ENCODE data around the gene APOL1. TPM values are rescaled to one million over a fixed set of nuclear protein-coding genes. Genes with fewer than 3 reads are reported as not detected.

The APOL1 gene
- total and polyA plus RNA-seq, 10 of the 15 experiments (the other 5 are each of a cell fraction or from before 2014, with no cell fraction given) = 9.0 to 42.0 (median 17.6) TPM

DNA sequence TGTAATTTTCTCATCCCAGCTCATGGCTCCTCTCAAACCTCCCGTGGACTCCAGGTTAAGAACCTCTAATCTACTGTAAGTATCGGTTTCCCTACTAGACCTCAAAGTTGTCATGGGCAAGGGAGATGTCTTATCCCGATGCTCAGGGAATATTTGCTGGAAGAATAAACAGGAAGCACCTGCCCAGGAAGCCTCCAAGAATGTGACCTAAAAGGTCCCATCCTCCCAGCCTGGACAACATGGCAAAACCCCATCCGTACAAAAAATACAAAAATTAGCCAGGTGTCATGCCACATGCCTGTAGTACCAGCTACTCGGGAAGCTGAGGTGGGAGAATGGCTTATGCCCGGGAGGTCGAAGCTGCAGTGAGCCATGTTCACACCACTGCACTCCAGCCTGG, 62.4 kb downstream of the APOL1 start:
- H3K9ac ChIP-seq (ENCODE audit: control insufficient read depth, insufficient read depth, low read length) = no peak overlapping the region
- DNase-seq (ENCODE audit: low read depth, low spot score) (no peak), FAIRE-seq (no peak), ATAC-seq (no peak)
- ChIA-PET POLR2A (interaction anchor here (0.6 kb wide), 1 partner anchor 12 kb away, joined by 3 read pairs; no protein-coding TSS in a partner anchor), RAD21 (ENCODE audit: unreplicated experiment) (no interaction called here), CTCF (interaction anchor here (0.7 to 3.7 kb wide), 5 partner anchors 10 to 172 kb away, joined by 3 to 20 read pairs (median 4); no protein-coding TSS in a partner anchor), SMC1A (ENCODE audit: uncharacterized antibody, unreplicated experiment) (interaction anchor here (1.3 to 2.2 kb wide), 2 partner anchors 18 to 155 kb away, joined by 4 read pairs; no protein-coding TSS in a partner anchor)
- peaks cover 56 to 60% of the 10 kb centered on the region in 2 experiments for H3K36me3 ChIP-seq (ENCODE audit: control insufficient read depth in 2 of 2, insufficient read depth in 2 of 2, low read length in 1 of 2)
- no peak overlapping the region for H3K4me2 ChIP-seq (ENCODE audit: control insufficient read depth, insufficient read depth)
- no TSS peak for BruUV-seq (replicated peaks)
- no peak overlapping the region for H3K4me3 ChIP-seq
- no peaks in the 10 kb centered on the region for H3K79me2 ChIP-seq (ENCODE audit: control insufficient read depth, insufficient read depth, low read length)
- TF ChIP-seq PBX3 (IDR thresholded peaks at IDR 0.05; ENCODE audit: insufficient replicate concordance, low read depth, low read length) (no peak), CREM (IDR thresholded peaks at IDR 0.05; ENCODE audit: low read depth) (no peak), ASH2L (IDR thresholded peaks at IDR 0.05; ENCODE audit: borderline replicate concordance, low read depth) (no peak), NR2C2 (IDR thresholded peaks at IDR 0.05; ENCODE audit: borderline replicate concordance, control insufficient read depth, insufficient read length, low read depth) (no peak), MXI1 (IDR thresholded peaks at IDR 0.05; ENCODE audit: low read depth, low read length) (no peak), ZNF274 (IDR thresholded peaks at IDR 0.05; ENCODE audit: insufficient read depth, insufficient read length) (no peak), MEF2A (IDR thresholded peaks at IDR 0.05; ENCODE audit: insufficient read depth, low read depth, low read length) (no peak), EGR1 (IDR thresholded peaks at IDR 0.05; ENCODE audit: borderline replicate concordance in 1 of 2, low read depth in 2 of 2, low read length in 2 of 2) (no peak)
- TF ChIP-seq, protein P1, sequence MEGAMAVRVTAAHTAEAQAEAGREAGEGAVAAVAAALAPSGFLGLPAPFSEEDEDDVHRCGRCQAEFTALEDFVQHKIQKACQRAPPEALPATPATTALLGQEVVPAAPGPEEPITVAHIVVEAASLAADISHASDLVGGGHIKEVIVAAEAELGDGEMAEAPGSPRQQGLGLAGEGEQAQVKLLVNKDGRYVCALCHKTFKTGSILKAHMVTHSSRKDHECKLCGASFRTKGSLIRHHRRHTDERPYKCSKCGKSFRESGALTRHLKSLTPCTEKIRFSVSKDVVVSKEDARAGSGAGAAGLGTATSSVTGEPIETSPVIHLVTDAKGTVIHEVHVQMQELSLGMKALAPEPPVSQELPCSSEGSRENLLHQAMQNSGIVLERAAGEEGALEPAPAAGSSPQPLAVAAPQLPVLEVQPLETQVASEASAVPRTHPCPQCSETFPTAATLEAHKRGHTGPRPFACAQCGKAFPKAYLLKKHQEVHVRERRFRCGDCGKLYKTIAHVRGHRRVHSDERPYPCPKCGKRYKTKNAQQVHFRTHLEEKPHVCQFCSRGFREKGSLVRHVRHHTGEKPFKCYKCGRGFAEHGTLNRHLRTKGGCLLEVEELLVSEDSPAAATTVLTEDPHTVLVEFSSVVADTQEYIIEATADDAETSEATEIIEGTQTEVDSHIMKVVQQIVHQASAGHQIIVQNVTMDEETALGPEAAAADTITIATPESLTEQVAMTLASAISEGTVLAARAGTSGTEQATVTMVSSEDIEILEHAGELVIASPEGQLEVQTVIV (IDR thresholded peaks at IDR 0.05; ENCODE audit: borderline replicate concordance, partially characterized antibody) = no peak
- TF ChIP-seq, protein P2, sequence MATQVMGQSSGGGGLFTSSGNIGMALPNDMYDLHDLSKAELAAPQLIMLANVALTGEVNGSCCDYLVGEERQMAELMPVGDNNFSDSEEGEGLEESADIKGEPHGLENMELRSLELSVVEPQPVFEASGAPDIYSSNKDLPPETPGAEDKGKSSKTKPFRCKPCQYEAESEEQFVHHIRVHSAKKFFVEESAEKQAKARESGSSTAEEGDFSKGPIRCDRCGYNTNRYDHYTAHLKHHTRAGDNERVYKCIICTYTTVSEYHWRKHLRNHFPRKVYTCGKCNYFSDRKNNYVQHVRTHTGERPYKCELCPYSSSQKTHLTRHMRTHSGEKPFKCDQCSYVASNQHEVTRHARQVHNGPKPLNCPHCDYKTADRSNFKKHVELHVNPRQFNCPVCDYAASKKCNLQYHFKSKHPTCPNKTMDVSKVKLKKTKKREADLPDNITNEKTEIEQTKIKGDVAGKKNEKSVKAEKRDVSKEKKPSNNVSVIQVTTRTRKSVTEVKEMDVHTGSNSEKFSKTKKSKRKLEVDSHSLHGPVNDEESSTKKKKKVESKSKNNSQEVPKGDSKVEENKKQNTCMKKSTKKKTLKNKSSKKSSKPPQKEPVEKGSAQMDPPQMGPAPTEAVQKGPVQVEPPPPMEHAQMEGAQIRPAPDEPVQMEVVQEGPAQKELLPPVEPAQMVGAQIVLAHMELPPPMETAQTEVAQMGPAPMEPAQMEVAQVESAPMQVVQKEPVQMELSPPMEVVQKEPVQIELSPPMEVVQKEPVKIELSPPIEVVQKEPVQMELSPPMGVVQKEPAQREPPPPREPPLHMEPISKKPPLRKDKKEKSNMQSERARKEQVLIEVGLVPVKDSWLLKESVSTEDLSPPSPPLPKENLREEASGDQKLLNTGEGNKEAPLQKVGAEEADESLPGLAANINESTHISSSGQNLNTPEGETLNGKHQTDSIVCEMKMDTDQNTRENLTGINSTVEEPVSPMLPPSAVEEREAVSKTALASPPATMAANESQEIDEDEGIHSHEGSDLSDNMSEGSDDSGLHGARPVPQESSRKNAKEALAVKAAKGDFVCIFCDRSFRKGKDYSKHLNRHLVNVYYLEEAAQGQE (IDR thresholded peaks at IDR 0.05; ENCODE audit: low read depth, low read length) = no peak
- H3K4me1 ChIP-seq (ENCODE audit: control insufficient read depth, insufficient read depth, low read length) = no peaks in the 10 kb centered on the region
- no peak overlapping the region for H3K27ac ChIP-seq (ENCODE audit: control insufficient read depth, insufficient read depth)
- no peaks in the 10 kb centered on the region for H3K9me3 ChIP-seq (replicated peaks; ENCODE audit: control insufficient read depth, insufficient read depth, low read length)
- H3K27me3 ChIP-seq (replicated peaks in 1 of 2; ENCODE audit: control insufficient read depth in 2 of 2, insufficient read depth in 2 of 2, low read length in 1 of 2) = no peaks in the 10 kb centered on the region
- WGBS (ENCODE audit: insufficient coverage, insufficient replicate concordance, low lambda C conversion rate, missing lambda C conversion rate) = 98% methylated on average over 7 of the region's 7 CpGs
- no peaks in the 10 kb centered on the region; the same call in 1 of the 2 replicates for H4K20me1 ChIP-seq (ENCODE audit: control insufficient read depth, insufficient read depth)
- H2AFZ ChIP-seq (ENCODE audit: control insufficient read depth, low read depth, low read length) = no peak overlapping the region
- intact Hi-C loops (cut with micrococcal nuclease; ENCODE audit: unreplicated experiment) = no loop called here
- in situ Hi-C loops (cut with MboI) = no loop called here
